Caco-2 (cell line): ENCODE data around the gene THADA. TPM values are rescaled to one million over a fixed set of nuclear protein-coding genes. Genes with fewer than 3 reads are reported as not detected.

Experiments
- BruUV-seq: library from RNA; stranded (reverse); fragments of 400-500 nt; replicated peaks from 2 replicates; lab custom pipeline; 2021; lab: Mats Ljungman, UMichigan
- CTCF ChIA-PET: fragments of 300-600 bp; sonication (Branson Sonifier 250); formaldehyde crosslinking; loops from one replicate; lab custom pipeline; 2022; ENCODE audit warnings: antibody characterized with exemption; lab: Charles Lee
- POLR2A ChIA-PET: fragments of 300-600 bp; sonication (Branson Sonifier 250); formaldehyde crosslinking; loops from one replicate; lab custom pipeline; 2022; ENCODE audit warnings: antibody characterized with exemption; lab: Charles Lee
- DNase-seq, 2 experiments: peaks; one replicate each; pipeline versions ENCODE4 v3.0.0 to v3.0.0-alpha.2; 2020 to 2022
- H3K27me3 ChIP-seq: replicated peaks from 2 replicates; pipeline ENCODE4 v1.6.0; 2011; ENCODE audit warnings: low read length; ENCODE audit not compliant: control insufficient read depth, insufficient read depth
- H3K36me3 ChIP-seq: 2 replicates; pipeline ENCODE4 v1.5.1; 2011; ENCODE audit warnings: low read length; ENCODE audit not compliant: control insufficient read depth, insufficient read depth
- H3K4me1 ChIP-seq: fragments of 250-450 bp; sonication (Bioruptor Pico); 2 replicates; pipeline ENCODE4 v1.5.1; 2020; ENCODE audit warnings: mild to moderate bottlenecking
- H3K4me3 ChIP-seq: 2 replicates; pipeline ENCODE4 v1.5.1; 2011; ENCODE audit warnings: low read depth, mild to moderate bottlenecking, control low read depth, low read length
- H3K9me3 ChIP-seq: fragments of 250-450 bp; sonication (Bioruptor Pico); 2 replicates; pipeline ENCODE4 v1.5.1; 2020; ENCODE audit warnings: mild to moderate bottlenecking, moderate library complexity
- H3K27ac Mint-ChIP-seq: one replicate; pipeline ENCODE4 v1.8.0; 2022; ENCODE audit warnings: mixed read lengths; ENCODE audit not compliant: unreplicated experiment
- H3K27me3 Mint-ChIP-seq: one replicate; pipeline ENCODE4 v1.8.0; 2022; ENCODE audit warnings: mixed read lengths; ENCODE audit not compliant: insufficient read depth, unreplicated experiment
- H3K36me3 Mint-ChIP-seq: one replicate; pipeline ENCODE4 v1.8.0; 2022; ENCODE audit warnings: mild to moderate bottlenecking, mixed read lengths; ENCODE audit not compliant: insufficient read depth, unreplicated experiment
- H3K4me1 Mint-ChIP-seq: one replicate; pipeline ENCODE4 v1.8.0; 2022; ENCODE audit warnings: low read depth, mixed read lengths; ENCODE audit not compliant: unreplicated experiment
- H3K4me3 Mint-ChIP-seq: one replicate; pipeline ENCODE4 v1.8.0; 2022; ENCODE audit warnings: mild to moderate bottlenecking, moderate library complexity, mixed read lengths; ENCODE audit not compliant: unreplicated experiment
- H3K9me3 Mint-ChIP-seq: one replicate; pipeline ENCODE4 v1.8.0; 2022; ENCODE audit warnings: mixed read lengths; ENCODE audit not compliant: unreplicated experiment
- intact Hi-C: fragments of 100-400 bp; cut with micrococcal nuclease; formaldehyde crosslinking; loops from one replicate; pipeline ENCODE4 v1.10.0; 2022; ENCODE audit not compliant: unreplicated experiment
- total RNA-seq: library from RNA; stranded (reverse); gene quantifications from 2 replicates; pipeline ENCODE4 v1.2.3, GENCODE V29; 2022
- TF ChIP-seq, protein P1 (sequence below), 2 experiments: fragments of 200-600 bp in 1 of 2; IDR thresholded peaks; 1 replicate in 1 of 2; 2 replicates in 1 of 2; pipeline versions ENCODE4 v1.5.1 to v1.8.0; 2011 to 2022; ENCODE audit warnings: antibody characterized with exemption in 1 of 2, control low read depth in 1 of 2, inconsistent platforms in 1 of 2, low read depth in 1 of 2, low read length in 1 of 2, mild to moderate bottlenecking in 1 of 2, moderate library complexity in 1 of 2; ENCODE audit not compliant: insufficient read depth in 1 of 2, severe bottlenecking in 1 of 2, unreplicated experiment in 1 of 2

The THADA gene
- total RNA-seq, 1 experiment from 2014 or later = 33.8 TPM

DNA sequence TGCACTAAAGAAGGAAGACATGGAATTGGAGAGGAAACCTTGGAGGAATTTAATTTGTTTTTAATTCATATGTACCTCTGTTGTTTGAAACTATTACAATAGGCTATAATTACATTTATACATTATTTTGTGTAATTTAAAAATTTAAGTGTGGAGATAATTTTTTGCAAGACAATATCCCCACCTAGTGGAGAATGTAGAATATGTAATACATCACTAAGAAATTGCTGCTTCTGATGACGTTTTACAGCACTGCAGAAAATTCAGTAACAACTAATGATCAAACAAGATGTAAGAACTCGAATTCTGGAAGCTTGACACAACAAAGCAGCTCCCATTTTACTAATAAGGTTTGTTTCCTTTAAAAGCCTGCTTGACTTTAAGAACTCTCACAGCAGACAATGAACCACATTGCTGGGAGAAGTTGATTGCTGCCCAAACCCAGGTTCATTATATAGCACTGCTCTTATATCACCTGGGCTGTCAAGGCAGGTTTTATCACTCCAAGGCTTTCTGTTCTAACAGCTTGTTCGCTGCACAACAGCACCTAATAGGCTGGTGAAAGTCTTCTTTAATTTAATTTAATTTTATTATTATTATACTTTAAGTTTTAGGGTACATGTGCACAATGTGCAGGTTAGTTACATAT lies 53.4 kb downstream of the THADA start:
- H3K36me3 ChIP-seq = no peaks in the 10 kb centered on the region
- Mint-ChIP-seq H3K9me3 (peaks cover 4% of the 10 kb centered on the region), H3K4me3 (no peak overlapping the region), H3K4me1 (no peaks in the 10 kb centered on the region), H3K27ac (no peak overlapping the region), H3K36me3 (peaks cover 4% of the 10 kb centered on the region), H3K27me3 (no peaks in the 10 kb centered on the region)
- ChIA-PET POLR2A (no interaction called here), CTCF (no interaction called here)
- no peaks in the 10 kb centered on the region for H3K9me3 ChIP-seq
- DNase-seq = peak in 1 of 2 experiments; percentile 19
- H3K4me3 ChIP-seq = no peak overlapping the region
- H3K27me3 ChIP-seq = no peaks in the 10 kb centered on the region
- intact Hi-C loops = loop anchor here (1.0 to 2.0 kb wide), 5 partner anchors 58 to 714 kb away; no protein-coding TSS in a partner anchor
- TF ChIP-seq, protein P1, sequence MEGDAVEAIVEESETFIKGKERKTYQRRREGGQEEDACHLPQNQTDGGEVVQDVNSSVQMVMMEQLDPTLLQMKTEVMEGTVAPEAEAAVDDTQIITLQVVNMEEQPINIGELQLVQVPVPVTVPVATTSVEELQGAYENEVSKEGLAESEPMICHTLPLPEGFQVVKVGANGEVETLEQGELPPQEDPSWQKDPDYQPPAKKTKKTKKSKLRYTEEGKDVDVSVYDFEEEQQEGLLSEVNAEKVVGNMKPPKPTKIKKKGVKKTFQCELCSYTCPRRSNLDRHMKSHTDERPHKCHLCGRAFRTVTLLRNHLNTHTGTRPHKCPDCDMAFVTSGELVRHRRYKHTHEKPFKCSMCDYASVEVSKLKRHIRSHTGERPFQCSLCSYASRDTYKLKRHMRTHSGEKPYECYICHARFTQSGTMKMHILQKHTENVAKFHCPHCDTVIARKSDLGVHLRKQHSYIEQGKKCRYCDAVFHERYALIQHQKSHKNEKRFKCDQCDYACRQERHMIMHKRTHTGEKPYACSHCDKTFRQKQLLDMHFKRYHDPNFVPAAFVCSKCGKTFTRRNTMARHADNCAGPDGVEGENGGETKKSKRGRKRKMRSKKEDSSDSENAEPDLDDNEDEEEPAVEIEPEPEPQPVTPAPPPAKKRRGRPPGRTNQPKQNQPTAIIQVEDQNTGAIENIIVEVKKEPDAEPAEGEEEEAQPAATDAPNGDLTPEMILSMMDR (IDR thresholded peaks at IDR 0.05; ENCODE audit: insufficient read depth in 1 of 2, low read depth in 1 of 2, low read length in 1 of 2, severe bottlenecking in 1 of 2, unreplicated experiment in 1 of 2) = peak; percentile 37 to 68
- peaks cover 3% of the 10 kb centered on the region; the same call in 1 of the 2 replicates for H3K4me1 ChIP-seq
- BruUV-seq = no TSS peak

DNA sequence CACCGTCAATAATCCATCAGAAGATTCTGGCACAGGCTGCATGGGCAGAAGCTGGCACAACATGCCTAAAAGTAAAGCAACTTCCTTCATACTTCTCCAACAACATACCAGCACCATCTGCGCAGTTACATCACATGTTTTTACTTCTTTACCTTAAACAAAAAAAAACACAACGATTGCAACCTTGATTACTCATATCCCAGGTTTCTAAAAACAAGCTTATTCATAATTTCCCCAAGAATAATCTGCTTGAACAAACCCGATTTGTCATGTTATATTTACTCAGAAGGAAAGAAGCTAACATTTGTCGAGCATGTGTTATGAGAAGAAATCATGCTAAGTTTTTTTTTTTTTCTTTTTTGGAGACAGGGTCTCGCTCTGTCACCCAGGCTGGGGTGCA lies 54.7 kb downstream of the THADA start:
- no peak for DNase-seq
- POLR2A ChIA-PET = interaction anchor here (0.7 kb wide), 1 partner anchor 10 kb away, joined by 3 read pairs; no protein-coding TSS in a partner anchor
- no peaks in the 10 kb centered on the region for H3K27me3 ChIP-seq
- no peaks in the 10 kb centered on the region for H3K9me3 ChIP-seq
- BruUV-seq = no TSS peak
- no peak overlapping the region for H3K27ac Mint-ChIP-seq
- no peak overlapping the region for H3K4me3 Mint-ChIP-seq
- H3K9me3 Mint-ChIP-seq = no peaks in the 10 kb centered on the region
- H3K4me3 ChIP-seq = no peak overlapping the region
- H3K4me1 ChIP-seq = peaks cover 3% of the 10 kb centered on the region; the same call in 1 of the 2 replicates
- H3K27me3 Mint-ChIP-seq = no peaks in the 10 kb centered on the region
- H3K4me1 Mint-ChIP-seq = no peaks in the 10 kb centered on the region
- no peaks in the 10 kb centered on the region for H3K36me3 Mint-ChIP-seq
- CTCF ChIA-PET = no interaction called here
- no peaks in the 10 kb centered on the region for H3K36me3 ChIP-seq
- intact Hi-C loops = no loop called here
- TF ChIP-seq, protein P1 (IDR thresholded peaks at IDR 0.05; ENCODE audit: insufficient read depth in 1 of 2, low read depth in 1 of 2, low read length in 1 of 2, severe bottlenecking in 1 of 2, unreplicated experiment in 1 of 2) = no peak

DNA sequence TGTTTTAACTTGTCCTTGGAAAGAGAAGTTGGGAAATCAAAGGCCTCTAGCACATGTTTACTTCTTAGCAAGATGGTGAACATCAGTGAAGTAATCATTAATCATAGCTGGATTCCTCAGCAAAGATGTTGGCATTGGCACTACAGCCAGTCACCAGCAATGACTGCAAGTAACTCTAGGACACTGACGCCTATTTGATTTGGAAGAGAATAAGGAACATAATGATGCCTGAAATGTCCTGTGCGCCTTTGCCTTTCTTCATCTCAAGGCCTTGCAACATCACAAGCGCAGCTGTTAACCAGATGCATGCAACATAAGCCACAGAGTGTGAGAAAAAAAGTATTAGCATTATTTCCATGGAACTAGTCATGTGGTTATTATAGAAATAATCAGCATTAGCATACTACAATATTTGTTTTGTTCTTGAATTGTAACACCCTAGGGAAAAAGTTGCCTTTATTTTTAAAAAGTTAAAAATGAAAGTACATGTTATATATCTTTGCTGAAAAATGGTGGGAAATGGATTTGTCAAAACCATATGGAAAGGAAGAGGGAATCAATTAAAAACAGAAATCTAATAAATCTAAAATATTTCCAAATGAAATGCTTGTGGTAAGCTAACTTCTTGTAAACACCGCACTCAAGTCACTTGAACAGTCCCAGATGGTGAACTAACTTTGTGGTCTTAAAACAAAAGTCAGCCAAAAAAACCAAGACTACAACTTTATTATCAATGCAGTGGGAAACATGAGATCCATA lies 55.6 kb downstream of the THADA start:
- no peaks in the 10 kb centered on the region for H3K27me3 Mint-ChIP-seq
- TF ChIP-seq, protein P1 (IDR thresholded peaks at IDR 0.05; ENCODE audit: insufficient read depth in 1 of 2, low read depth in 1 of 2, low read length in 1 of 2, severe bottlenecking in 1 of 2, unreplicated experiment in 1 of 2) = no peak
- Histone ChIP-seq H3K27me3 (no peaks in the 10 kb centered on the region), H3K9me3 (no peaks in the 10 kb centered on the region), H3K36me3 (no peaks in the 10 kb centered on the region), H3K4me1 (peaks cover 3% of the 10 kb centered on the region; the same call in 1 of the 2 replicates), H3K4me3 (no peak overlapping the region)
- CTCF ChIA-PET = interaction anchor here (0.7 kb wide), 1 partner anchor 626 kb away, joined by 3 read pairs; no protein-coding TSS in a partner anchor
- no TSS peak for BruUV-seq
- POLR2A ChIA-PET = no interaction called here
- no peak for DNase-seq
- no peak overlapping the region for H3K27ac Mint-ChIP-seq
- intact Hi-C loops = no loop called here
- no peak overlapping the region for H3K4me3 Mint-ChIP-seq
- no peaks in the 10 kb centered on the region for H3K9me3 Mint-ChIP-seq
- peaks cover 2% of the 10 kb centered on the region for H3K36me3 Mint-ChIP-seq
- H3K4me1 Mint-ChIP-seq = no peaks in the 10 kb centered on the region
